Adrenal gland (tissue), 5 donors: ENCODE results near the gene QPCT.

Source experiments
- POLR2A ChIP-seq, 2 donors: fragments of 450-650 bp; IDR thresholded peaks; one replicate each; pipeline ENCODE4 v1.6.1; 2017; ENCODE audit warnings: antibody characterized with exemption in 2 of 2, mild to moderate bottlenecking in 2 of 2, moderate library complexity in 1 of 2
- TF ChIP-seq, protein P1 (sequence below), 6 experiments: fragments of 450-650 bp in 4 of 6; fragments of 200-600 bp in 2 of 6; sonication (generic) in 1 of 6; IDR thresholded peaks; 1 replicate in 5 of 6; 2 replicates in 1 of 6; pipeline versions ENCODE4 v1.5.1 to v1.8.0; 2016 to 2021; ENCODE audit warnings: antibody characterized with exemption in 6 of 6, mild to moderate bottlenecking in 2 of 6, moderate library complexity in 1 of 6
- donor health status: DM: no; HTN: no; CAD: no.

DNA sequence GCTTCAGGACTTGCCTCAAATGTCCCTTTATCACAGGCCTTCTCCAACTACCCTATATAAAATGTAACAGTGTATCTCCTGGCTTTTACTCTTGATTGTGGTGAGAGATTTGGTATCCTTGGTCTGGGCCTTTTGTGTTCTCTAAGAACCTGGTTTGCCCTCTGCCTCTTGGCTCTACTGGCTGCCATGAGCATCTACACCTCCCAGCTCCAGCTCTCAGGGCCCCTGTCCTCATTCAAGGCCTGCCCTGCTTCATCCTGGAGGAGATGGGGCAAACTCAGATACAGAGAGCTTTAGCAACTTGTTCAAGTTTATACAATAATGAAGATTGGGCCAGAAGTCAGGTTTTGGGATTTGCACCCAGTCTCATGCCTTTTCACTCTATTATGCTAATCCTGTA lies 45.0 kb downstream of the QPCT start:
- TF ChIP-seq, protein P1, sequence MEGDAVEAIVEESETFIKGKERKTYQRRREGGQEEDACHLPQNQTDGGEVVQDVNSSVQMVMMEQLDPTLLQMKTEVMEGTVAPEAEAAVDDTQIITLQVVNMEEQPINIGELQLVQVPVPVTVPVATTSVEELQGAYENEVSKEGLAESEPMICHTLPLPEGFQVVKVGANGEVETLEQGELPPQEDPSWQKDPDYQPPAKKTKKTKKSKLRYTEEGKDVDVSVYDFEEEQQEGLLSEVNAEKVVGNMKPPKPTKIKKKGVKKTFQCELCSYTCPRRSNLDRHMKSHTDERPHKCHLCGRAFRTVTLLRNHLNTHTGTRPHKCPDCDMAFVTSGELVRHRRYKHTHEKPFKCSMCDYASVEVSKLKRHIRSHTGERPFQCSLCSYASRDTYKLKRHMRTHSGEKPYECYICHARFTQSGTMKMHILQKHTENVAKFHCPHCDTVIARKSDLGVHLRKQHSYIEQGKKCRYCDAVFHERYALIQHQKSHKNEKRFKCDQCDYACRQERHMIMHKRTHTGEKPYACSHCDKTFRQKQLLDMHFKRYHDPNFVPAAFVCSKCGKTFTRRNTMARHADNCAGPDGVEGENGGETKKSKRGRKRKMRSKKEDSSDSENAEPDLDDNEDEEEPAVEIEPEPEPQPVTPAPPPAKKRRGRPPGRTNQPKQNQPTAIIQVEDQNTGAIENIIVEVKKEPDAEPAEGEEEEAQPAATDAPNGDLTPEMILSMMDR (IDR thresholded peaks at IDR 0.05): no peak
- no peak for TF ChIP-seq POLR2A (IDR thresholded peaks at IDR 0.05)
